Mesodermal cell (in vitro differentiated cells): ENCODE results near the gene TTC28.

Experiments used
- H3K27ac ChIP-seq: 2 replicates; pipeline ENCODE4 v1.7.0; 2013; ENCODE audit warnings: mild to moderate bottlenecking, low read depth, low read length, moderate library complexity; ENCODE audit not compliant: severe bottlenecking
- H3K36me3 ChIP-seq: 2 replicates; pipeline ENCODE4 v1.7.1; 2013; ENCODE audit warnings: mild to moderate bottlenecking, low read length, moderate library complexity; ENCODE audit not compliant: control insufficient read depth, insufficient read depth
- H3K4me1 ChIP-seq: one replicate; pipeline ENCODE4 v1.7.1; 2013; ENCODE audit warnings: mild to moderate bottlenecking, low read length; ENCODE audit not compliant: insufficient read depth, control insufficient read depth, poor library complexity, severe bottlenecking
- H3K4me3 ChIP-seq: 2 replicates; pipeline ENCODE4 v1.7.0; 2013; ENCODE audit warnings: low read length, control low read depth, mild to moderate bottlenecking; ENCODE audit not compliant: insufficient read depth, poor library complexity, severe bottlenecking; ENCODE audit errors: extremely low read depth
- H3K9me3 ChIP-seq: 2 replicates; pipeline ENCODE4 v1.7.1; 2013; ENCODE audit warnings: mild to moderate bottlenecking, low read length, moderate library complexity; ENCODE audit not compliant: control insufficient read depth
- WGBS, 2 experiments: methylation state at CpG; one replicate each; pipeline ENCODE4 v1.1.5; 2013; ENCODE audit warnings: missing lambda C conversion rate in 2 of 2; ENCODE audit not compliant: insufficient coverage in 2 of 2; 5-methylcytosine and 5-hydroxymethylcytosine counted together

Gene TTC28

DNA sequence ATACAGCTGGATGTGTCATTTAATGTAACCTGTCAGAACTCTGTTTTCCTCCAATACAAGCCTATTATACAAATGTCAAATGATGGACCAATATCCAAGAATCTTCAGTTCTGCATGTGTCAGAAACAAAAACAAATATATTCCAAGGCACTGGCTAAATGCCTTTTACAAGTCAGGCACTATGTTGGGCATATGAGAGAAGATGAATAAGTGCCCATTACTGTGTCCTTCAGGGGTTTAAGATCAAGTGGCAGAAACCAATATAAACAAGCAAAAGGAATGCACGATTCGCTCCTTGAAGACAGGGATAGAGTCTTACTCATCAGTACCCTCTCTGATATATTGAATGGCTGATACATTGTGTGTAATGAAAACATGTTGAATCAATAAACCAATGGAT lies 254.4 kb downstream of the TTC28 start:
- Histone ChIP-seq H3K4me3 (no peak overlapping the region), H3K36me3 (no peaks in the 10 kb centered on the region), H3K27ac (no peak overlapping the region), H3K9me3 (no peaks in the 10 kb centered on the region), H3K4me1 (peaks cover 12% of the 10 kb centered on the region)
- WGBS, 2 experiments = 100% methylated on average over 2 of the region's 2 CpGs; no CpG with 5 or more reads in 1 of the 2 experiments

DNA sequence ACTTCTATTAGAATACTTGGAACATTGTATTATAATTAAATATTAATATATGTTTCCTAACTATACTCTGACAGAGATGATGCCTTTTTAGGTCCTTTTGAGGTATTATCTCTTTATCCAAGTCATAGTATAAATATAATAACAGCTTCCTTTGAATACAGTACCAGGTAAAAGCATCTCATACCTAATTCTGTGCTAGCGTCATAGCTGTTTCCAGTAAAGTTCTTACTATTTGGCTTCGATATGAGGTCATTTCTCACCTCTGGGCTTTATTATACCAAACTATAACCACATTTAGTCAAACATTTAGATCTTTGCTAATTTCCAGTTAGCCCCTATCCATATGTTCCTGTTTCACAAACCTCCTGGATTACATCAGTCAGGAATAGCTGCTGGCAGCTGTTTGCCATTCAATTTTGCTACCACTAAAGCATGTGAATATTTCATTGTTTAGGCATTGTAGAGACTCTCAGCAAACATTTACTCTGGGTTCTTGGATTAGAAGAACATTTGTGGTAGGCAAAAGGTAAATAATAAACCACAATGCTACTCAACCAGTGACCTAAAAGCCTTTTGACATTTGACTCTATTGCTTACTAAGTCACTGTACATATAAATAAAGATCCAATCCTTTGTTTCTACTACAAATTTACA lies 255.1 kb downstream of the TTC28 start:
- no peak overlapping the region for H3K4me3 ChIP-seq
- 94 to 100% methylated on average over 1 to 2 of the region's 2 CpGs for WGBS, 2 experiments
- H3K4me1 ChIP-seq = peaks cover 12% of the 10 kb centered on the region
- H3K27ac ChIP-seq = no peak overlapping the region
- H3K9me3 ChIP-seq = no peaks in the 10 kb centered on the region
- H3K36me3 ChIP-seq = no peaks in the 10 kb centered on the region

DNA sequence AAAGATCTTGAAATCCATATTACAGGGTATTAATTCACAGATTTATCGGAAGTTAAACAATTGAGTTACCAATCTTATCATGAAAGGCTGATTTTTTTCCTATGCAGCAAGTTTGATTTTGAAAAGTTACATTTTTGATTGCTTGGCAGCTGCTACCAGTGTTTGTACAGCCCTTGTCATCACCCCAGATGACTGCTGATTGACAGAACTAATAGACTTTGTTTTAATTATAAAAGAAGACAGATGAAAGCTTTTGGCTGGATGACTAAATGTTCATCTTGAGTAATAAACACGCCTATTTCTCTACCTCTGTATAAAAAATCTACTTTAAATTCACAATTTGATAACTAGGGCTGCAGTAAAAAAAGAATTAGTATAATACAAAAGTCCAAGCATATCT lies 259.7 kb downstream of the TTC28 start:
- Histone ChIP-seq H3K9me3 (no peaks in the 10 kb centered on the region), H3K27ac (no peak overlapping the region), H3K4me1 (no peaks in the 10 kb centered on the region), H3K4me3 (no peak overlapping the region), H3K36me3 (no peaks in the 10 kb centered on the region)
- WGBS, 2 experiments = 100% methylated on average over 1 of the region's 2 CpGs; no CpG with 5 or more reads in 1 of the 2 experiments

DNA sequence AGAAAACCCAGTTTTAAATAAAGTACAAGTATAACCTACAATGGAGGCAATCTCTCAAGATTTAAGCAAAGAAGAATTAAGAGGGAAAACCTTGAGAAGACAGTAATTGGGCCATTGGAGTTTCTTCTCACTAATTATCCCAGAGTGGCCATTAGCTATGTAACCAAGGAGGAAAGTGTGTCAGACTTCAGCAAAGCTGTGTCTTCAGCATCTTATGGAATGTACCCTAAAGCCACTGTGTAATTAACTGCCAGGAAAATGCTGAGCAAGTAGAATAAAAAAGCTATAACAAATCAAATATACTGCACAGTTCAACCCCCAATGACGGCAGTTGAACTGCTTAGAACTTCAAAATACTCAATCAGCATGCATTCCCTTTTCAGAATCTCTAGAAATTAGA lies 261.6 kb downstream of the TTC28 start:
- WGBS, 2 experiments = 100% methylated on average over 1 of the region's 1 CpG; no CpG with 5 or more reads in 1 of the 2 experiments
- Histone ChIP-seq H3K36me3 (no peaks in the 10 kb centered on the region), H3K4me1 (peaks cover 9% of the 10 kb centered on the region), H3K27ac (no peak overlapping the region), H3K9me3 (no peaks in the 10 kb centered on the region), H3K4me3 (no peak overlapping the region)

DNA sequence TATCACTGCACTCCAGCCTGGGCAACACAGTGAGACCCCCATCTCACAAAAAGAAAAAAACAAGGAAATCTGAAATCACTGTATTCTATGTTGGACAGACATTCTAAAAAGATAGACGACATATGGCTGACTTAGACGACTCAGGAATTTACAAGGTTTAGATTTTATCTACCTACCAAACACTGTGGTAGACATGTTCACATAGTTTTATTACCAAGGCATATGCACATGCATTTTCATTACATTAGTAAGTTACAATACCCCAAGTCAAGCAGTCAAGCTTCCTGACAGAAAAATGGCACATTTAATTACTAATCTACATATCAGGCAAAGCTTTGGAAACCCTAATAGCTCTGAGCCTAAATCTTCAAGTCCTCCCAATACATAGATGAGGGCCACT lies 262.2 kb downstream of the TTC28 start:
- H3K9me3 ChIP-seq = no peaks in the 10 kb centered on the region
- no peak overlapping the region for H3K27ac ChIP-seq
- H3K36me3 ChIP-seq = no peaks in the 10 kb centered on the region
- H3K4me3 ChIP-seq = no peak overlapping the region
- peaks cover 14% of the 10 kb centered on the region for H3K4me1 ChIP-seq
- 100% methylated on average over 1 to 2 of the region's 2 CpGs for WGBS, 2 experiments

DNA sequence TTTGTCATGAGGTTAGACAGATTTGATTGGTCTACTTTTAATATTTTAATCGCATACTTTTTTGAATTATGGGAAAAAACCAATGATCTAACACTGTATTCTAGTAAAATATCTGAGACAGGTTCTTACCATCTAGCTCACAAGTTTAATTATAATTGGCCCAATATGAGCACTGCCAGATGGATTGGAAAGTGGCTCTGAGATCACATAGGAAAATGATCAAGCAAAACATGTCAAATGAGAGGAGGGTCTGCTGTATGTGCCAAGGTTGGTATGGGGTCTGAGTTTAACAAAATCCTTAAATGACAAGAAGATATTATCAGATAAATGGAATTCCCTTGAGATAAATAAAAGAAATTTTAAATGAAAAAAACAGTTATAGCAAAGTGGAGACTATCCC lies 264.7 kb downstream of the TTC28 start:
- Histone ChIP-seq H3K4me1 (peaks cover 28% of the 10 kb centered on the region), H3K36me3 (no peaks in the 10 kb centered on the region), H3K27ac (no peak overlapping the region), H3K4me3 (no peak overlapping the region), H3K9me3 (no peaks in the 10 kb centered on the region)
- no CpG with 5 or more reads among the region's 1 CpG for WGBS, 2 experiments

DNA sequence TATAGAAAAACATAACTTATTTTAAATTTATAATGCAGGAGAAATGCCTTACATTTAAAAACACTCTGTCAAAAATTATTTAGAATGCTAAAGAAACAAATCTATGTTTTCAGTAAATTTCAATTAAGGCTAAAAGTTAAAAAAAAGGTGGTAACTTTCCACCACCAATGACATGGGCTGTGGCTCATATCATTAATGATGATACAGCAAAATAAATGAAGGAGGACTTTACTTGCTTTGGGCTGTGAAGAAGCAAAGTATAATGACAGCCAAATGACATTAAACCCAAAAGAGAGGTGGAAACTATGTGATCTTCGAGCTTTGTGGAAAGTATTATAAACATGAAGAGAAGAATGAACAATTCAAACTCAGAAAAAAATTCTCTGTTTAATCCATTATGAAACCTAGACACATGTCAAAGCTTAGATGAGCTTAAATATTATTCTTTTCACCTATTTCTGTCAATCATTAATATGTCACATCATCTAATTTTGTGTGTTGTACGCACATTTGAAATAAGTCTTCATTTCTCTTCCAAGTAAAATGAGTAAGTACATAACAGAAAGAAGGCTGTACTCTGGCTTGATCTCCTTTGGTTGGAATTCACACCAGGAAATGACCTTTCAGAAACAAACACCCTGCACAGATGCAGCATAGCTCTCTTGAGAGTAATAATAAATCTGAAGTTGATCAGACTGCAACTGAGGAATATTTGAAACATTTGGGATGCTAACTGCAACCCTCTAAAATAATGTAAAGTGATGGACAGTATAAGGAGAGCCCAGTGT lies 265.8 kb downstream of the TTC28 start:
- Histone ChIP-seq H3K9me3 (no peaks in the 10 kb centered on the region), H3K4me3 (no peak overlapping the region), H3K4me1 (peaks cover 28% of the 10 kb centered on the region), H3K36me3 (no peaks in the 10 kb centered on the region), H3K27ac (peak overlapping the region; percentile 51)
- no CpG with 5 or more reads among the region's 2 CpGs for WGBS, 2 experiments

DNA sequence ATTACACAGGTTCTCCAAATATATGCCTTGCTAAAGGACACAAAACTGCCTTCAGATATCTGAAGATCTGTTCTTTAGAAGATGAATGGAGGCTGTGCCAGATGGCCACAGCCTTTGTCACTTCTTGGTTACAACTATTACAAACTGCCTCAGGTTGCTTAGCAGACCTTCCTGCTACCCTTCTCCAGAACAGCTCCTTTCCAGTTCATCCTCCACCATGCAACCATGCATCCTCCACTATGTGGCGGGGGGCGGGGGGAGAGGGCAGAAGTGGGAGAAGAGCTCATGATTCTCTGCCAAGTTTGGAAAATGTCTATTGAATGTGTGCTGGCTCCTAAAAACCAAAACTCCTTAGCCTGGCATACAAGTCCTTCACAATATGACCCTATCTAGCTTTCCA lies 267.5 kb downstream of the TTC28 start:
- Histone ChIP-seq H3K4me1 (peaks cover 28% of the 10 kb centered on the region), H3K36me3 (no peaks in the 10 kb centered on the region), H3K9me3 (no peaks in the 10 kb centered on the region), H3K27ac (no peak overlapping the region), H3K4me3 (no peak overlapping the region)
- WGBS, 2 experiments = no CpG with 5 or more reads among the region's 2 CpGs

DNA sequence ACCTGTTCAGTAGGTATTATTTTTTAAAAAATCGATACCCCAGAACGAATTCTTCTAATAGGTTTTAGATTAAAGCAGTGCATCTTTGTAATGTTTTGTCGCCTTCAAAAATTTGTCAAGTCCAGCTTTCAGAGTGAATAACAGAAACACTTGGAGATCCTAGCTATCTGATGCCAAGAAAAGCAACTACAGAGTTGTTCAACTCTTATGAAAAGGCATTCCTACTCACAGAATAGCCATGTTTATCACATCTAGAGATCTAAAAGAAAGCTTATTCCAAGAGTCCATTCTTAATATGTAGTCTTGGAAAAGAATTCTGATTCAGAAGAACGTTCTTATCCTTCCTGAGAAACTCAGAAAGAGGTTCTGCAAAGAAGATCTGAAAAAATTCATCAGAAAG lies 268.5 kb downstream of the TTC28 start:
- Histone ChIP-seq H3K36me3 (no peaks in the 10 kb centered on the region), H3K4me3 (no peak overlapping the region), H3K27ac (peak overlapping the region; percentile 19), H3K9me3 (no peaks in the 10 kb centered on the region), H3K4me1 (peaks cover 28% of the 10 kb centered on the region)
- 80 to 95% methylated on average over 1 to 3 of the region's 4 CpGs for WGBS, 2 experiments

DNA sequence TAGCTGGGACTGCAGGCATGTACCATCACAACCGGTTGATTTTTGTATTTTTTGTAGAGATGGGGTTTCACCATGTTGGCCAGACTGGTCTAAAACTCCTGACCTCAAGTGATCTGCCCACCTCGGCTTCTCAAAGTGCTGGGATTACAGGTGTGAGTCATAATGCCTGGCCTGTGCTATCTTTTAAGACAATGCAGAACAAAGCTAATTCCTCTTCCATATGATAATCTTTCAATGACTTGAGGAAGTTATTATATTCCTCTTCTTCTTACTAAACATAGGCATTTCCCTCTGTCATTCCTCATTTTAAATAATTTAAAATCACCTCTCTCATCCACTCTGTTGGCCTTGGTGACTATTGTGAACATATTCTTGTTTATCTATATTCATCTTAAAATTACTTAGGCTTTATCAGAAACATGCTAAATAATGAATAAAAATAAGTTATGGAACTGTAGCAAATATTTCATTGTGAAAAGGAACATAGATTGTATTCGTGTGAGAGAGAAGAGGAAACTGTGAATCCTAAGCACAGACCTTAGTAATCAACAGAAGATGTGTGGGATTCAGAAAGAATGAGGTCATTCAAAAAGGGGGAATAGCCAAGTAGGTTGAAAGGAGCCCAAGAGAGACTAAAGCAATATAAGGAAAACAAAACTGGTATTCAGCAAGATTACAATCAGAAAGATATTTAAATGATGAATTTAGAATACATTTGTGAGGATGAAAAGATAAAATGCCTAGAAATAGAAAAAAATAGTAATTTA lies 269.4 kb downstream of the TTC28 start:
- H3K4me3 ChIP-seq = no peak overlapping the region
- peaks cover 28% of the 10 kb centered on the region for H3K4me1 ChIP-seq
- H3K36me3 ChIP-seq = no peaks in the 10 kb centered on the region
- H3K27ac ChIP-seq = peak overlapping the region; percentile 68
- WGBS, 2 experiments = 55 to 57% methylated on average over 2 to 3 of the region's 3 CpGs
- H3K9me3 ChIP-seq = peaks cover 3% of the 10 kb centered on the region
